Stimulated activated CD8-positive, alpha-beta memory T cell treated with anti-CD3 and anti-CD28 coated beads, Interleukin-4, amount 100 ng/mL, for 48 hours (primary cell): ENCODE results near the gene NACC1.

ENCODE experiments used
- DNase-seq: peaks from one replicate; pipeline ENCODE4 v3.0.0-alpha.2; 2020

Gene NACC1

GRCh38 chr19:13121551-13122274 is 3.6 kb downstream of the NACC1 start:
- DNase-seq, result peak; percentile 57

- DNase-seq, result peak; percentile 46
These were observed 4.3 kb downstream of the NACC1 start for GRCh38 chr19:13122275-13122878.

GRCh38 chr19:13122980-13123957 is 5.2 kb downstream of the NACC1 start:
- DNase-seq, result no peak

DNA sequence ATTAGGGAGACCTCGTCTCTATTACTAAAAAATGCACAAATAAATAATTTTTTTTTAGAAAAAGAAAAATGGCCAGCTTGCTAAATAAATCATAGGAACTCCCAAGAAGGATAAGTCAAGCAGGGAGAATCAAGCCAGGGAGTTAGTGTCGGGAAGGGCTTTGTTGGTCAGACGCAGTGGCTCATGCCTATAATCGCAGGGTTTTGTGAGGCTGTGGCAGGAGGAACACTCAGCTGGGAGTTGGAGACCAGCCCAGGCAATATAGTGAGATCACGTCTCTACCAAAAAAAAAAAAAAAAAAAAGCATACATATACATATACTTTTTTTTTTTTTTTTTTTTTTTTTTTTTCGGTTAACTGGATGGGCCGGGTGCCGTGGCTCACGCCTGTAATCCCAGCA is 9.0 kb downstream of the NACC1 start:
- DNase-seq, result no peak

GRCh38 chr19:13127811-13128575 is 9.9 kb downstream of the NACC1 start:
- DNase-seq, result no peak

DNA sequence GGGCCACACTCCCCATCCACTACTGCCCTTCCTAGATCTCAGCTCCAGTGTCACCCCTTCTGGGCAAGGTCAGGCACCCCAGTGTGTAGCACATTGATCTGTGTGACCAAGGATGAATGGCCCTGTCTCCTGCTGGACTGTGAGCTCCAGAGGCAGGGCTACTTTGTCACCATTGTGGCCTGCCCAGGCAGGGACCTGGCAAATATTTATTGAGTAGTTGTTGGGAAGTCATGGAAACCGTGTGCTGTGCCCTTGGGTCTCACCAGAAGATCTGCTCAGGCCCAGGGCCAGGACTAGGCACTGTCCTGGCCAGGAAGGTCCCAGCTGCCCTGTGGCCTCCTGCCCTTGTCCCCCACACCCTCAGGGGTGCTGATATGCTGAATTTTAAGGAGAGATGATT is 10.5 kb downstream of the NACC1 start:
- DNase-seq, result no peak

GRCh38 chr19:13129384-13129783 is 11.3 kb downstream of the NACC1 start:
- no peak for DNase-seq

- DNase-seq, result no peak
These were observed 12.9 kb downstream of the NACC1 start for GRCh38 chr19:13130886-13131490.

DNA sequence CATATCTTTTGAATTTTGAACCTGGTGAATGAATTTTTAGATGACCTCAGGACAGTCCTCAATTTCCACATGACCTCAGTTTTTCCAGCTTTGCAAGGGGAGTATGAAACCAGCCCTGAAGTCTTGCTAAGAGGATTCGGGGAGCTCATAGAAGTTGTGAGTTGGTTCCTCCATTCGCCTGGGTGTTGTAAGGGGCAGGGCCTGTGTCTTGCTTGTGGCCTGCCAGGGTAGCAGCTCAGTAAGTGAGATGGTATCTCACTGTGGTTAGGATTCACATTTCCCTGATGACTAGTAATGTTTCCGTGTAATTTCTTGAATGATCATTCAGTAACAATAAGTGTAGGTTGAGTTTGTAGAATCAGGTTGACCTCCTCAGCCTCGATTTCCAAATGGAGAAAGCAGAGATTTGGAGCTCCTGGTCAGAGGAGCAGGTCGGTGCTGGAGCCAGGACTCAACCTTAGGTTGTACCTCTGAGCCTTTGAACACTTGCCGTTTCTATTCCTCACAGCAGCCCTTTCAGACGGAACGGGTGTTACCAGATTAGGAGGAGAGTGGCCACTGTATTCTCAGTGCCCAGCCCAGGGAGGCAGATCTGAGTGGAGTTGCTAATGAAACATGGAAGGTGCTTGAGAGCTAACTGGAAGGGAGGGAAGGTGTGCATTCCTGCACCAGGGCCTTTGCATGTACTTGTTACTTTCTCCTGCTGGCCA is 14.6 kb downstream of the NACC1 start:
- peak; percentile 76 for DNase-seq

- DNase-seq, result no peak
These were observed 15.3 kb downstream of the NACC1 start for GRCh38 chr19:13133241-13133870.

GRCh38 chr19:13134626-13135025 is 16.6 kb downstream of the NACC1 start:
- no peak for DNase-seq

DNA sequence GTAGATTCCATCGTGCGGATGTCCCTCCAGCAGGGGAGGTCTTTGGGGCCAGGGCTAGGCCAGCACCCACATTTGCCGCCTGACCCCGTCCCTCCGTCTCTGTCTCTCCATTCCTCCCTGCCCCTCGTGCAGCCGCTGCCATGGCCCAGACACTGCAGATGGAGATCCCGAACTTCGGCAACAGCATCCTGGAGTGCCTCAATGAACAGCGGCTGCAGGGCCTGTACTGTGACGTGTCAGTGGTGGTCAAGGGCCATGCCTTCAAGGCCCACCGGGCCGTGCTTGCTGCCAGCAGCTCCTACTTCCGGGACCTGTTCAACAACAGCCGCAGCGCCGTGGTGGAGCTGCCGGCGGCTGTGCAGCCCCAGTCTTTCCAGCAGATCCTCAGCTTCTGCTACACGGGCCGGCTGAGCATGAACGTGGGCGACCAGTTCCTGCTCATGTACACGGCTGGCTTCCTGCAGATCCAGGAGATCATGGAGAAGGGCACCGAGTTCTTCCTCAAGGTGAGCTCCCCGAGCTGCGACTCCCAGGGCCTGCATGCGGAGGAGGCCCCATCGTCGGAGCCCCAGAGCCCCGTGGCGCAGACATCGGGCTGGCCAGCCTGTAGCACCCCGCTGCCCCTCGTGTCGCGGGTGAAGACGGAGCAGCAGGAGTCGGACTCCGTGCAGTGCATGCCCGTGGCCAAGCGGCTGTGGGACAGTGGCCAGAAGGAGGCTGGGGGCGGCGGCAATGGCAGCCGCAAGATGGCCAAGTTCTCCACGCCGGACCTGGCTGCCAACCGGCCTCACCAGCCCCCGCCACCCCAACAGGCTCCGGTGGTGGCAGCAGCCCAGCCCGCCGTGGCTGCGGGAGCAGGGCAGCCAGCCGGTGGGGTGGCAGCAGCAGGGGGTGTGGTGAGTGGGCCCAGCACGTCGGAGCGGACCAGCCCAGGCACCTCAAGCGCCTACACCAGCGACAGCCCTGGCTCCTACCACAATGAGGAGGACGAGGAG is 17.3 kb downstream of the NACC1 start:
- no peak for DNase-seq

- DNase-seq, result no peak
These were observed 19.3 kb downstream of the NACC1 start for GRCh38 chr19:13137290-13137794.

DNA sequence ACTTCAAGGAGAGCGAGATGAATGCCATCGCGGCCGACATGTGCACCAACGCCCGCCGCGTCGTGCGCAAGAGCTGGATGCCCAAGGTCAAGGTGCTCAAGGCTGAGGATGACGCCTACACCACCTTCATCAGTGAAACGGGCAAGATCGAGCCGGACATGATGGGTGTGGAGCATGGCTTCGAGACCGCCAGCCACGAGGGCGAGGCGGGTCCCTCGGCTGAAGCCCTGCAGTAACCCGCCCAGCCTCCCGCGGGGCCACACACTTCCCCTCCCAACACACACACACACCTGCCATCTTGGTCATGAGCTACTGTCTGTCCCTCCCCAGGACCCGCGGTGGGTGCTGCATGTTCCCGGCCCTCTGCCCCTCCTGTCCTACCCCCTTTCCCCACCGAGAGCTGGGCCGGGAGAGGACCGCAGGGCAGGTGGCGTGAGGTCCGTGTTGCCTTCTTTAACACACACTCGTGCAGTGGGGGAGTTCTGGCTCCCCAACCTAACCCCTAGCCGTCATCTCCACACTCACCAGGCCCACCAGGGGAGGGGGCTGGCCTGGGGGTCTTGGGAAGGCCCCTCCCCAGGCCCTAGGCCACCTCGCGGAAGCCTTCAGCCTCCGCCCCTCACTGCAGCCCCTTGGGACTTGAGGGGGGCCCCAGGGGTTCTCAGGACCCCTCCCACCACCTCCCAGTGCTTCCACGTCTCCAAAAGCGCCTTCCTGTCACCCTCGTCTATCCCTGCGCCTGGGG is 20.3 kb downstream of the NACC1 start:
- DNase-seq, result no peak

DNA sequence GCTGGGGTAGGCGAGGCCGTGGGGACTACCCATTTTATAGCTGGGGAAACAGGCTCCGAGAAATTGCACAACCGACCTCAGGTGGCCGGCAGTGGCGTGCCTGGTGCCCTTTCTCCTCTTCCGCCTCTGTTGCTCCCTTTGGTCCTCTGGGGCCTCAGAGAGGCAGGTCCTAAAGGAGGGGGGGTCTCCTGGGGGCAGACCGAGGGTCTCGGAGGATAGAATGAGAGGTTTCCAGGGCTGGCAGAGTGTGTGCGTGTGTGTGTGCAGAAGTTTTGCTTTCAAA is 20.8 kb downstream of the NACC1 start:
- DNase-seq, result no peak

- no peak for DNase-seq
These were observed 21.7 kb downstream of the NACC1 start for GRCh38 chr19:13139633-13140311.

- no peak for DNase-seq
These were observed 28.9 kb downstream of the NACC1 start for GRCh38 chr19:13146763-13147563.

GRCh38 chr19:13149173-13149627 is 31.1 kb downstream of the NACC1 start:
- peak; percentile 33 for DNase-seq
